Stimulated activated CD8-positive, alpha-beta memory T cell treated with anti-CD3 and anti-CD28 coated beads, Interleukin-12 subunit alpha, Interleukin-12 subunit beta, amount 100 ng/mL, for 4 hours (primary cell): ENCODE measurements around the gene PAK6.

ENCODE experiments used
- DNase-seq: peaks from one replicate; pipeline ENCODE4 v3.0.0-alpha.2; 2020; ENCODE audit warnings: low read depth

Gene PAK6

DNA sequence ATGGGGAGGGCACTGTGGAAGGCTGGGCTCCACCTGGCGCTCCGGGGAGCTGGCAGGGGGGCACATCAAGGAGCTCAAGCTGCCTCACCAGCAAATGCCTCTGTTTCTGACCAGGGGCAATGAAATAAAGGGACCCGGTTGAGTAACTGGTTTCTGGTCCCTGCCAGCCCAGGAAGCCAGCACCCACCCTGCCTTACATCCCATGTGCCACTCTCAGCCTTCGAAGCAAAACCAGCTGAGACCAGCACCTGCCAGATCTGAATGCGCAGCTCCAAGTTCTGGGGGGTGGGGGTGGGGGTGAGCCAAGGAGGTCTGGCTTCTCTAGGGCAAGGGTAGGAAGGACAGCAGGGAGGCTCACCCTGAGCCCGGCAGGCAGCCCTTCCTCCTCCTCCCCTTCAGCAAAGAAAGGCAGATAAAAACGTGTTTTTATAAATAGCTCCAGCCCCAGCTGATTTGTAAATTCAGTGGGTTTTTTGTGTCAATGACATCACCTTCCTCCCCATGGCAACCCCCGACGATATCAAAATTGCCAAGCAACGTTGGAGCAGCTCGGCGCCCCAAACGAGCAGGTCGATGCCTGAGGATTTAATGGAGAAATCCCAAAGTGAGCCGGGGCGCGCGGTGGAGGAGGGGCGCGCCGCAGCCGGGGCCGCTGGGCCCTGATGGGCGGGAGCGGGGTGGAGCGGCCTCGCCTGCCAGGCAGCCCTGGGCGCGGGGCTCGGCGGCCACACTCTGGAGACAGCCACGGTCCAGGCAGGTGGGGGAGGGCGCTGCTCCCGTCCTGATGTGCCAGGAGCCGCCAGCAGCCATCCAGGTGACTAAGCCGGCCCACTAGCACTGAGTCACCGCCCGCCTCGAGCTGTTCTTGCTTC, at the start of gene PAK6:
TSS of gene PAK6 (plus strand) at position 532 of the 872 bp plus-strand sequence. CDS start 25,723 bp downstream, outside the sequence.
- no peak for DNase-seq

DNA sequence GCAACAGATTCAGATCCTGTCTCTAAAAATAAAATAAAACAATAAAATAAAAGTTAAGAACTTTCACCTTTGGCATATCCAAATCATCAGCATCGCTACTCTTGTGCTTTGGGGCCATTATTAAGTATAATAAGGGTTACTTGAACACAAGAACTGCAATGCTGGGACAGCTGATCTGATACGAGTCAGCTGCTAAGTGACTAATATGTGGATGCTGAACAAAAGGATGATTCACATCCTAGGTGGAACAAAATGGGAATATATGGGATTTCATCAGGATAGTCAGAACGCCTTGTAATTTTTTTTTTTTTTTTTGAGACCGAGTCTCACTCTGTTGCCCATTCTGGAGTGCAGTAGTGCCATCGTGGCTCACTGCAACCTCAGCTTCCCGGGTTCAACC, 48.3 kb upstream of the PAK6 start:
- DNase-seq = no peak

DNA sequence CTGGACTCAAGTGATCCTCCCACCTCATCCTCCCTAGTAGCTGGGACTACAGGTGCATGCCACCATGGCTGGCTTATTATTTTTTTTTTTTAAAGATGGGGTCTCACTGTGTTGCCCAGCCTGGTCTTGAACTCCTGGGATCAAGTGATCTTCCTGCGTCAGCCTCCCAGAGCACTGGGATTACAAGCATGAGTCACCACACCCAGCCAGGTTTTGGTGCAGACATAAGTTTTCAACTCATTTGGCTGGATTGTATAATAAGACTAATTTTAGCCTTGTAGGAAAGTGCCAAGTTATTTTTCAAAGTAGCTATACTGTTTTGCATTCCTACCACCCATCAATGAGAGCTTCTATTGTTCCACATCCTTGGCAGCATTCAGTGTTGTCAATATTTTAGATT, 45.9 kb upstream of the PAK6 start:
- no peak for DNase-seq

DNA sequence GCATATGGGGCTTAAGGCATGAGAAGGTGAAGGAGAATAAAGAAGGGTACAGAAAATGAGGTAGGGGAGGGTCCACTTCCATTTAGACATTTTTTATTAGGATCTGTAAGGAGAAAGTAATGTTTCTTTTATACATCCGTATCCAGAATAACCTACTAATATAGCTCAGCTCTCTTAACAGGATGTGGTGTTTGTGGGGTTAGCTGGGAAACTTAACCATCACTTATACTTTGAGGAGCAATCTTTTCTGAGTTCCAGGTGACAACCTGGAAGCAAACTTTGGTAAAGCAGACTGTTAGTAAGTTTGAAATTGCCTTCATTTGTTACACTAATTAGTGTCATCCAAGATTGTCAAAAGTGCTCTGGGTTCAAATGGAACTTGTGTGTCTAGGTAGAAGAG, 41.4 kb upstream of the PAK6 start:
- no peak for DNase-seq

DNA sequence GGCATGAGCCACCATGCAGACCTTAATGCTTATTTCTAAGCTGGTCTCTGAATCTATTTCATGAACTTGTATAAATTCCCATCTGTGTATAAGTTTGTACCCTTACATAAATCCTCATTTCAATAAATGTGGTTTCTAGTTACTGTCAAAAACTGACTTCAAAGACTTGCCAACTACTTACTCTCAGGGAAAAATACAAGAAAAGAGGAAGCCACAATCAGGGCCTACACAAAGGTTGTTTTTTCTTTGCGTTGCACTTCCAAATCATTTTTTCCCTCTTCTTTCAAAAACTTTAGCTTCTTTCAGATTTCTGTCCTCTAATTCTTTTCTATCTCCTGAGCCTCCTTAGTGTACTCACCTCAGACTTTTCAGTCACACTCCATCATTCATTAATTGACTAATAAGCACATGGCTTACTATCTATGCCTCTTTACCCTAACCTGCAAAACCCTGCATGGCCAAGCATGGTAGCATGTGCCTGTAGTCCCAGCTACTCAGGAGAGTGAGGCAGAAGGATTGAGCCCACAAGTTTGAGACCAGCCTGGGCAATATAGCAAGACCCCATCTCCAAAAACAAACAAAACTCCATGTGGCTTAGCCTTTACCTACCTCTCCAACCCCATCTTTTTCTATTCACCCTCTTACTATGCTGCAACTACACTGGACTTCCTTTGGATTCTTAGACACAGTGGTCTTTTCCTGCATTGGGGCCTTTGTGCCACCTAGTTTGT, 40.3 kb upstream of the PAK6 start:
- no peak for DNase-seq

DNA sequence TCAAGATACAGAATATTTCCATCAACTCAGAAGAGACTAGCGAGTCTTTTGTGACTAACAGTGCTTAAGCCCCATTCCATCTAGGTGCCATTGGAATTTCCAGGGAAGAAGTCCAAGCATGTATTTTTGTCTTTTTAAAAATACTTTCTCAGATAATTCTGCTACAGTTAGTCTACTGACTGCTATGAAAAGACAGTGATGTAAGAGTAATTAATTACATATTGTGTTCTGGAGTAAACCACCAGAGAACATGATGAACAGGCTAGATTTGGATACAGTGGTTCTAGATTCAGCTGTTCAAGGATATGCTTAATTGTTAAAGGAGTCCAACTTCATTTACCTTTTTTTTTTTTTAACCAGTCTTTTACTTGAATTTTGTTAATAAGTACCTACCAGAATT, 34.8 kb upstream of the PAK6 start:
- DNase-seq = no peak

DNA sequence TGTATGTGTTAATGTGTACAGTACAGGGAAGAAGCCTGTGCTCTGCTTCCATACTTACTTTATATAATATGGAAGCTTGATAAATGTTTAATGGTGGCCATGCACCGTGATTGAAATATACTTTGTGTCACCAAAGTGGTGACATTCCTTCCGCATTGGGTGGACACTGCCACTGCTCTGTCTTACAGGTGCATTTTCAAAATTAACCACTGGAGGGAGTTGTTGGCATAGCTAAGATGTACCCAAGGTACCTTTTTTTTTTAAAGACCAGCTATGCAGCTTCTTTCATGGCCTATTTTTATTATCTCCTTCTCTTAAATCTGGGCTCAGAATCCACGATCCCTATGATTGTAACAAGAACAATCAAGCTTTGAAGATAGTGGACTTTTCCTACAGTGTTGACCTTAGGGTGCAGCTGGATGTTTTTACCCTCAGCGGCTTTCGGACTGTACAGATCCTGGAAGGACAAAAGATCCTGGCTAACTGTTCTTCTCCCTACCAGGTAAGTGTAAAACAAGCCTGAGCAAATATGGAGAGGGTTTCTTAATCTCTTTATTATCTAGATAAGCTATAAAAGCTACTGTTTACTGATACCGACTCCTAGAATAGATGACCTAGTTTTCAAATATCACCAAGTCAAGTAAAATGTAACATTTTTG, 21.6 kb upstream of the PAK6 start:
- DNase-seq = no peak

DNA sequence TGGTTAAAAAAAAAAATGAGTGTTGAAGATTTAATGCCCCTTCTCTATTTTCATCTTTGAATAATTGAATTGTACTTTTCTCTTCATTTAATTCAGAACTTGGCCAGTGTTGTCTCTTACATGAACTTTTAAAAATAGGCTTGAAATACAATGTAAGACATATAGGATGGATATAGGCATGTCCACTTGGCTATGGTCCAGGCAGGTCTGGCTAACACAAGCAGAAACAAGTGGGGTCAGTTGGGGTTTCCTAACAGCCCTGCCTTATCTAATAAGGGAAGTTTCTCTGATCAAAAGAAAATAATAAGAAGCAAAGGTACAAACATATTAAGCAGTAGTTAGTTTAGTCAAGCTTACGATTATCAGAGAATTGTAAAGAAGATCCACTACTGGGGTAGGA, 19.1 kb upstream of the PAK6 start:
- DNase-seq = no peak

DNA sequence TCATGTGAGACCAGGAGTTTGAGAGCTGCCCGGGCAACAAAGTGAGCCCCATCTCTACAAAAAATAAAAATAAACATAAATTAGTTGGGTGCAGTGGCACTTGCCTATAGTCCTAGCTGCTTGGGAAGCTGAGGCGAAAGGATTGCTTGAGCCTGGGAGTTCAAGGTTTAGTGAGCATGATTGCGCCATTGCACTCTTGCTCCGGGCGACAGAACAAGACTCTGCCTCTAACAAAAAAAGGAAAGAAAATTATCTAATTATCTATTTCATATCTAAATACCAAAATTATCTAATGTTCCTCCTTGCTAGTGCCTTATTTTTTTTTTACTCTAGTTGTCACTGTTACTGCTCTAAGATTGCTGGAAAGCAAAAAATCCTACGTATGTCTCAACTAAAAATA, 16.7 kb upstream of the PAK6 start:
- no peak for DNase-seq

DNA sequence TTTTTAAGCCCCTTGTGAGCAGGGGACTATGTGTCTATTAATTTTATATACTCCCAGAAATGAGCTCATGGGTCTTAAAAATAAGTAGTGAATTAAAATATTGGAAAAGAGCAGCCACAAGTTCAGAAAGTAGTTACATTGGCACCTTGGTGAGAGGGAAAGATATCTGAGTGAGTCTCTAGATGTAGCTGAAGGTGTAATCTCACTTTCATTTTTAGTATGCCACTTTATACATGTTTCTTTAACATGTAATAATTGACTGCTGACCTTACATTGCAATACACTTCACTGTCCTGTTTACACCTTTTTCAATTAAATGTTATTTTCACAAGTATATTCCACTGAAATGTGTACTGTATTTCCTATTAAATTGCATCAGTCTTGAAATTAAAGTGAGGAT, 12.1 kb upstream of the PAK6 start:
- no peak for DNase-seq

DNA sequence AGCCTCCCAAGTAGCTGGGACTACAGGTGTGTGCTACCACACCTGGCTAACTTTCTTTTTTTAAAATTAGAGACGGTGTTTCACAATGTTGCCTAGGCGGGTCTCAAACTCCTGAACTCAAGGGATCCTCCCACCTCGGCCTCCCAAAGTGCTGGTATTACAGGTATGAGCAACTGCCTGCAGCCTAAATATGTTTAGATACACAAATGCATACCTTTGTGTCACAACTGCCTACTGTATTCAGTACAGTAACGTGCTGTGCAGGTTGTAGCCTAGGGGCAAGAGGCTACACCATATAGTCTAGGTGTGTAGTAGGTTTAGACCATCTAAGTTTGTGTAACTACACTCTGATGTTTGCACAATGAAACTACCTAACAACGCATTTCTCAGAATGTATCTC, 9.5 kb upstream of the PAK6 start:
- DNase-seq = no peak

DNA sequence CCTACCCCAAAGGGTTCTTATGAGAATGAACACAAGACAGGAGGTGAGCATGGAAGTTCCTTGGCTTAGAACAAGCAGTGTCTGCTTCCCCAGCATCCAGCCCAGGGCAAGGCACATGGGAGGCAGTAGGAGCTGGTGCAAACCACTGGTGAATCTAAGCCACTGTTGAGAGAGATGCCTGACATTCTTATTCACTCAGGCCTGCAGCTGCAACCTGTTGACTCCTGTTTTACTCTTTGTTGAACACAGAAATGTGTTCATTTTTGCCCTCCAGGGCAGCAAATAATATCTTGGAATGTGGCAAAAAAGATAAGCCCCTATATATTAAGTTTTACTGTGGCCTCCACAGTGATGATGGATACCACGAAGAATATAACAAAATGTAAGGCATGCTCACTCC, 8.9 kb upstream of the PAK6 start:
- no peak for DNase-seq

DNA sequence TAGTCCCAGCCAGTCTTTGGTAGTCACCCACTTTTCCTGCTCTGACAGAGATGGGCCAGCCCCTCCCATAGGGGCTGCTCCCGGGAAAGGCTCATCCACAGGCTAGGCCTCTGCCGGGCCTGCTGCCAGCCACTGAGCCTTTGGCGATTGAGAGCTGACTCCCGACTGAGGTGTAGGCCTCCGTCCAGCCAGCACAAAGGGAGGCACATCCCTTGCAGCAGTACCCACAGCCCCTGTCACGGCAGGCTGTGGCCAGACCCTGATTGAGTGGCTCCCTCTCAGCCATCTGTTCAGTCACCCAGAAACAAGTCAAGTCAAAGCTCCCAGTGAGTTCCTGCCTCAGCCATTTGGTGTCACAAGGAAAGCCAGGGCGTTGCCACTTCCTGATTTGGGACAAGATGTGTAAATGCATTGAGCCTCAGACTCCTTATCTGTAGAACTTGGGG, 6.2 kb upstream of the PAK6 start:
- no peak for DNase-seq

DNA sequence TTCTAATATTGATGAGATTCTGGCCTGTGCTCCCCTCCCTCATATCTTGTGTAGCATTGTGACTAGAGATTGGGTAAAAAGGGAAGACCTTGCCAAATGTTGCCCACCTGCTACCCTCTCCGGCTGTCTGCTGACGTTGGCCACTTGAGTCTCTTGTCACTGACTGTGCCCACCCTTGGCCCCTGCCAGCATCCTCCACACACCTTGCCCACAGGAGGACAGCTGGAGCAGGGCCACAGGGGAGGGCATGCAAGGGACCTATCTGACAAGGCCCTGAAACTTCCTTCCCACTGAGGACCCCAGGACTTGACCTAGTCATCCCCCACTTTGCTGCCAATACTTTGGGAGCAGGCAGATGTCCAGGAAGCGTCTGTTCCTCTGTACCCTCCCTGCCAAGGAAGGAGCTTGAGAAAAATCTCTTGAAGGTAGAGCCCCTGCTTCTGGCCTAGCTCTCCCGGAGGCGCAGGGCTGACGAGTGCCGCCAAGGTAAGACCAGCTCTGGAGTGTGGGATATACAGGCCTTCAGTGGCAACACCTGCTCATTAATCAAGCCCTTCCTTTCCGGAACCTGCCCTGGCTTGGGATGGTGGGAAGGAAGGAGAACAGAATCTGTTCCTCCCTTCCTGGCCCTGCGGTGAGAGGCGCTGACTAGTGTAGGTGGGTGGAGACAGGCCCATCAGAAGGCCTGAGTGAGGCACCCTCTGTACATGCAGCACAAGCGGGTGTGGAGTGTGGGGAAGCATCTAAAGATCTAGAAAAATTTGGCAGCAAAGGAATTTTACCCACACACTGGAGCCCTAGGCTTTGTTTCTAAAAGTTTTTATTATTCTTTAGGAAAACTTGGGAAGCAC, 4.9 kb upstream of the PAK6 start:
- no peak for DNase-seq

DNA sequence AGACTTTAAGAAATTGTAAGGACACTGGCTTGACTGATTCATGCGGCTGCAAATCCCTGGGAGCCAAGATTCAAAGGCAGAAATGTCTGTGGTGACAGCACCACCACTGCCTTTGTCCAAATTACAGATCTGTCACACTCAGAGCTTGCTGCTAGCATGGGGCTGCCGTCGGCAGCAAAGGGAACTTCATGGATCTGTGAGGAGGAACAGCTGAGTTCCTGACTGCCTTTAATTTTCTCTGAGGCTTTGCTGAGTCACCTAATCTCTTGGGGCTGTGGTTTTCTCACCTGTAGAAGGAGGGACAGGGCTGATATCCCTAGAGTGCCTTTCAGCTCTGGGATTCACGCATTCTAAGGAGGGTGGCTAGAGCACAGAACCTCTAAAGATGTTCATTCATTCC, 4.1 kb upstream of the PAK6 start:
- DNase-seq = no peak

DNA sequence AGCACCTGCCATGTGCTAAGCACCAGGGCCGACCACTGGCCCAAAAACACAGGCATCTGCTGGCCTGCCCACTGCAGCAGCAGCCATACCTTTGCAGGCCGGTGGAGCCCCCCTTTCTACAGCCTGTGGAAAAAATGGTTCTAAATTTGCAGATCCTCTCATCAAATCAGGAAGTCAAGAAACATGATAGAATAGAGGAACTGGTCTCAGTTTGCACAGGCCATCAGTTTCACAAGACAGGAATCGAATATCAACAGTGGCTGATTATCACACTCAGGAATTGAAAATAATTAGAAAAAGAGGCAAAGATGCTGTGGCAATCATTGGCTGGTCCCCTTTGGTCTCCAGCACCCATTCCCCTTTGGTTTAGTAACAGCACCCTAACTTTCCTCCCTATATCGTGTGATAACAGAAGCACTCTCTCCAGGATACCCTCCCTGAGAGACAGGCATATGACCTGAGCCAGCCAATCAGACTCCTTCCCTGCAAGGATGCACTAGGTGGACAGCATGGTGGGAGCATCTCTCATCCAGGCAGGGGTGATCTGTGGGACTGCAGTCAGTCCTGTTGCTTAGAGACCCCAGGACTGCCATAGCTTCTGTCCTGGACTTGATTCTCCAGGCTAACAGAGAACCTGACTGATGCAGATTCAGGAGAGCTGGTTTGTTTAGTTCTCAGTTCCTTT, 3.5 kb upstream of the PAK6 start:
- no peak for DNase-seq

DNA sequence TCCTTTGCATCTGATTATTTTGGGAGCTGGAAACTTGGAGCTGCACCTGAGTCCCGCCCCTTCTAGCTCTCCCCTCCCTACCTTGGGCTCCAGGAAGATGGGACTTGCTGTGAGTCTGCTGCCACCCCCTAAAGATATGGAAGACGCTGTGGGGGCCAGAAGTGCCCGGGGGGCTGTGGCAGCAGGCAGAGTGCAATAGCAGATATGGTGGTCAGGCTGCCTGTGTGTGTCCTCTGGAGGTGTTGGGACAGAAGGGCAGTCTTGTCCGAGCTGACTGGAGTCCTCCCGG, 485 bp downstream of the PAK6 start:
- DNase-seq = no peak

DNA sequence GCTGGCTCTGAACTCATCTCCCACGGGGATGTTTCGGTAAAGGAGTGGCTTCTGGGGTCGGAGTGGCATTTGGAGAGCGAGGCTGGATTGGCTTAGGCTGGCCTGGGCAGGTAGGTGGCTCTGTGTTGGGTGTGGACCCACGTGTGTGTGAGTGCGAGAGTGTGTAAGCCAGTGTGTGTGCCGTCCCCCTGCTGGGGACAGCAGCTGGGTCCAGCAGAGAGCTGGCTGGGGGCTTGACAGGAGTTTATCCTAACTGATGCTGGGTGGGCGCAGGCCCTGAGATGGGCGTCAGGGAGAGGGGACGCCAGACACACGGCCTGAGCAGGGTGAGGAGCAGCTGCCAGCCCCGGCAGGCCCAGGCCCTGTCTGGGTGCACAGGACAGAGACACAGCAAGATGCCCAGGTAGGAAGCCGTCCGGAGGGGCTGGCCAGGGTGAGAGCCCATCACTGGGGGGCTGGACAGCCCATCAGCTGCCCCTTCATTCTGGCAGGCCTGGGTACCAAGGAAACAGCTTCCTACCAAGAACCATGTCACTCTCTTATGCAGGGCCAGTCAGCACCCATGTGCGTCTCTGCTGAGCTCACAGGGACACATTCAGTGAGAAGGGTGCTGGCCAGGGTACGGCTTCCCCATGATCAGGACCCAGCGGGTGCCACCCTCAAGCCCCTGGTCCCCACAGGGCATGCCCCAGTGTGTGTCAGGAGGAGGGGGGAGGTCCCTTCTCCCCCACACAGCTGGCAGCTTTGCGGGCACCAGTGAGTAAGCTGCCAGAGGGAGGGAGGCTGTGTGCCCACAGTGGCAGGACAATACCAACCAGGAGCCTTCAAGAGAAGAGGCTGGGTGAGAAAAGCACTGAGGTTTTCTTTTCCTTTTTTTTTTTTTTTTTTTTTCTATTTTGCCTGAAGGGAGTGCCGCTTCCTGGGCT, 1.1 kb downstream of the PAK6 start:
- no peak for DNase-seq

DNA sequence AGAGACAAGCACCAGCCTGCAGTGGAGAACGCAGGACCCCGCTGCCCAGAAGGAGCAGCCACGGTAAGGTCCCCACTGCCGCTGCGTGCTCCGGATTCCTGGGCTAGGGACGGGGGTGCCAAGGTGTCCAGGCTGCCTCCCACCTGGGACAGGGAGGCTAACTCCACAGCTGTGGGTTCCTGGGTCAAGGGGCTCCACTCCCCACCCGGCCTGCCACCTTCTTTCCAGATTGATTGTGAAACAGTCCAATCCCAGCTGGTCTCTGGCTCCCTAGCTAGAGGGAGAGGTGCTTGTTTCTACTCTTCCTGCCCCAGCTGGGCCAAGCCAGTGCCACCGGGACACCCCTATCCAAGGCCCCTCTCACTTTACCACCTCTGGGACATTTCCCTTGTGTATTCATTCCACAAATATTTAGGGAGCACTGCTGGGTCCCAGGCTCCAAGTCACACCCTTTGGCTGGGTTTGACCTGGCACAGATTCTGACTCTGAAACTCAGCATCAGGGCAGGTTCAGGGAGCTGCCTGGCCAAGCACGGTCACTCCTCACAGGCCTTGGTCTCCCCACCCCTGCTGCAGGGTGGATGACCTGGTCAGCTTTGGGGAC, 1.9 kb downstream of the PAK6 start:
- DNase-seq = no peak
